Esophagus muscularis mucosa (tissue), 4 donors: Measurements from ENCODE around the gene DCAF10.

Experiments
- CTCF ChIP-seq, 3 experiments: fragments of 200-600 bp in 2 of 3; fragments of 450-650 bp in 1 of 3; sonication (generic) in 2 of 3; IDR thresholded peaks; one replicate each; pipeline ENCODE4 v1.5.1; 2017 to 2019; ENCODE audit warnings: antibody characterized with exemption in 3 of 3, mild to moderate bottlenecking in 2 of 3, moderate library complexity in 1 of 3
- EP300 ChIP-seq: sonication (generic); formaldehyde crosslinking; IDR thresholded peaks from one replicate; pipeline ENCODE4 v1.6.1; 2017; ENCODE audit warnings: antibody characterized with exemption
- POLR2A ChIP-seq: fragments of 450-650 bp; IDR thresholded peaks from one replicate; pipeline ENCODE4 v1.6.1; 2017; ENCODE audit warnings: antibody characterized with exemption, moderate library complexity, mild to moderate bottlenecking, low read depth

GRCh38 chr9:37892063-37892462, 91.5 kb downstream of the DCAF10 start:
- TF ChIP-seq CTCF (IDR thresholded peaks at IDR 0.05) = no peak
- TF ChIP-seq EP300 = no peak
- no peak for TF ChIP-seq POLR2A
